ENCODE results near the gene PTTG1IP.
"Not testable (repeated sequence)": the region's sequence is repeated elsewhere in the genome, so short reads cannot be mapped to it uniquely, and the experiment has no call there.

The PTTG1IP gene

GRCh38 chr21:44873356-44874239, at the start of gene PTTG1IP:
Gene PTTG1IP, minus strand, starts transcription at chr21:44873690. Its CDS starts 74 bp downstream, at chr21:44873616.
- peak; percentile 97 for DNase-seq

DNA sequence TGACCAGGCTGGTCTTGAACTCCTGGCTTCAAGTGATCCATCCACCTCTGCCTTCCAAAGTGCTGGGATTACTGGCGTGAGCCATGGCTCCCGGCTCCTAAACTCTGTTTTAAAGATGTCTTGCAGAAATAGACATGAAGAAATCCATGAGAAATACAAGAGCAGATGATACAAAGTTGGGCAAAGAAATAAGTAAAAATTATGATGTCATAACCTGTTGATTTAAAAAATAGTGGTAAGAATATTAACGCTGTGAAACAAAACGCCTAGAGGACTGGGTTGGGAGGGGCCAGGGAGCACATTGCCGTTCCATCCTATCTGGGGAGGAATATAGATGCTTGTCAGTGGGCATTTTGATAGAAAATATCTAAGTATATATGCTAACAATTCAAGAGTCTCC, 48.4 kb upstream of the PTTG1IP start:
- no peak for DNase-seq

DNA sequence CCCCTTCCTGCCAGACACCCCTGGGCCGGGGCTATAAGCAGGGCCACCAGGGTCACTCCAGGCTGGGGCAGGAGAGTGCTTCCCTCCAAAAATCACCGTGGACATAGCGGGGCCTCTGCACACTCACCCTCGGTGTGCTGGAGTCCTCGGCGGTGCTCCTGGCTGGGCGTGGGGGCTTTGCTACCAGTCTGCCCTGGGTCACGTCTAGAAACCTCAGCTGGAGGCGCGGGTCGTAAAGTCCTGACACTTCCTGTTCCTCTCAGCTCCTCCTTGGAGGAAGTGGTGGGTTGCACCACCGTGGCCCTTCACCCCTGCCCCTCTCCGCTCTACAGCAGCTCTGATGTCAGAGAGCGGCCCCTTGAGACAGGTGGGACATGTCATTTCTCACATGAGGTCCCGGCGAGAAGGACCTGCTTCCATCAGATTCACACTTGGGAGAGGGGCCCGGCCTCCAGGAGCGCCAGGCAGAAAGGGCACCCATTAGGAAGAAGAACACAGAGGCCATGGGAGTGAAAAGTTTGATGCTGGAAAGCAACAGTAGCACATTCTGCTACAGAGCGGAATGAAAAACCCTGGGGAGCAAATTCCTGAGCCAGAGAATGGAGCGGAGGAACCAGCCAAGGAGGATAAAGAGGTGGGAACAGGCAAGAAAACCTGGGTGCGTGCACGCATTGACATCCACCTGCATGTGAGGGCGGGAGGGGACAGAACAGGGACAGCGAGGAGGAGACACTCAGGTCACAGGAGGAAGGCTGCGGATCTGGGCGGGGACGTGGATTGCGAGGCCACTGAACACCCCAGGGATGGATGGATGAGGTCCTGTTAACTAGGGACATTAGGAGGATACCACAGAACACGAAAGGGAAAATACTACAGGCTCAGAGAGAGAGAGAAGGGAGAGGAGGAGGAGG, 47.5 kb upstream of the PTTG1IP start, which contains the start of gene ITGB2:
ITGB2 (minus strand) TSS at position 206 of the 911 bp plus-strand sequence. CDS start 10,117 bp downstream, outside the sequence.
- DNase-seq, result no peak

GRCh38 chr21:44919913-44920693, 46.6 kb upstream of the PTTG1IP start:
- DNase-seq, result no peak

- DNase-seq, result no peak
Measured at GRCh38 chr21:44919111-44919912, 45.8 kb upstream of the PTTG1IP start.

- DNase-seq, result no peak
Measured at GRCh38 chr21:44918581-44919033, 45.1 kb upstream of the PTTG1IP start.

GRCh38 chr21:44918107-44918470, 44.6 kb upstream of the PTTG1IP start:
- DNase-seq, result no peak

DNA sequence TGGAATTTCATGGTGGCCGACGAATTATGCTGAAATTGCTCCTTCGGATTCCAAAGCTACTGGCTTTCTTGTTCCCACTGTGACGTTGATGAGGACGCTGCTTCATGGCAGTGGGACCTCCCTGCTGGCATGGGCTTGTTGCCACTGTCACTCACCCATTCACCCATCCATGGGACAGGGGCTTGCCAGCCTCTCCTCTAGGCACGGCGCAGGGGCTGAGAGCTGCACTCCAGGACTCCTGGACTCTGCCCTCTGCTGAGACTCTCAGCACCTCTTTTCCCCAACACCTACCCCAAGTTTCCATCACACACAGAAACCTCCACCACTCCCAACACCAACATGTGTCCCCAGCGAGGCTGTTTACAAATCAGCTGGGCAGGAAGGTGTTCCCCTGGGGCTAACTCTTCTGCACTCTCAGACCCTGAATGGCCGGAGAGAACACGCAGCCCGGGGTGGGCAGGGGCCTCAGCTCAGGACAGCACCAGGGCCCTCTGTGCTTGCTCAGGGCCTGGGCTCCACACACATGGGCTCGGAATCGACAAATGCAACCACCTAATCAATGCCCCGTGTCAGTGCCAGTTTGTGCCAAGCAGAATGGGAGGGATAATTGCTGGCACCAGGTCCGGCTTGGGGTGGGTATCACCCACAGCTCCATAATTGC, 44.1 kb upstream of the PTTG1IP start:
- no peak for DNase-seq

DNA sequence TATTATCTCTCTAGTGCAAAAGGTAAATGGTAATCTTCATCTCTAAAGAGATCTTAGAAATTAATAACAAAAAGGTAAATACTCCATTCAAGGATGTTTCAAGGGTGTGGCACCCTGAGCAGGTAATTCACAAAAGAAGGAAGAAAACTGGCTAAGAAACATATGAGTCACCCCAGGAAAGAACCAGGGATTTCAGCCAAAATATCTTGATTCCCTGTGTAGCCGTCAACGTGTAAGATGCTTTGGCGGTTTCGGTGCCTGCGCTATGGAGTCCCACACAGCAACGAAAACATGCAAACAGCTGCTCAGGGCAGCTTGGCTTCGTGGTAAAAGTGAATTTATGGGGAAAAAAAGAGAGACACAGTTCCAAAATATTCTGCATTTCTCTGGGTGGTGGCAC, 43.5 kb upstream of the PTTG1IP start:
- DNase-seq, result no peak

DNA sequence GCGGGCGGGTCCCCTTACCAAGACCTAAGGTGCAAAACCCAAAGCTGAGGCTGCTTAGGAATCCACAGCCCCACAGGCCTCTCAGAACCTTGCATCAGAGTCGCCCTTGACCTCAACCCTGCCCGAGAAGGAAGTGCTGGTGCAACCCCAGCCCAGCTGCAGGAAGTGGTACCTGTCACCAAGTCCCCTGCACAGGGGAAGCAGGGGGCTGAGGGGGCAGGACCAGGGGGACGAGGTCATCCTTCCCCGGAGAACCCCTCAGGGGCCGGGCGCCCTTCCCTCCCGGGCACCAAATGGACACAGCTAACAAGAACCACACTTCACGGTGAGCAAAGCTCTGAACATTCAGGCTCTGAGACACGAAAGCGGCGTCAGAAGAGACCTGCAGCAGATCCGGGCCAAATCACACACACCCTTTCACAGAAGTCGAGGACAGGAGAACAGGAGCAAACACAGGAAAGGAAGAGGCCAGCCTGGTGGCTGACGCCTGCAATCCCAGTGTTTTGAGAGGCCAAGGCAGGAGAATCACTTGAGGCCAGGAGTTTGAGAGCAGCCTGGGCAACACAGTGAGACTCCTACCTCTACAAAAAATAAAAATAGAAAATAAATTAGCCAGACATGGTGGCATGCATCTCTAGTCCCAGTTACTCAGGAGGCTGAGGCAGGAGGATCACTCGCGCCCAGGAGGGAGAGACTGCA, 40.8 kb upstream of the PTTG1IP start:
- DNase-seq, result no peak

DNA sequence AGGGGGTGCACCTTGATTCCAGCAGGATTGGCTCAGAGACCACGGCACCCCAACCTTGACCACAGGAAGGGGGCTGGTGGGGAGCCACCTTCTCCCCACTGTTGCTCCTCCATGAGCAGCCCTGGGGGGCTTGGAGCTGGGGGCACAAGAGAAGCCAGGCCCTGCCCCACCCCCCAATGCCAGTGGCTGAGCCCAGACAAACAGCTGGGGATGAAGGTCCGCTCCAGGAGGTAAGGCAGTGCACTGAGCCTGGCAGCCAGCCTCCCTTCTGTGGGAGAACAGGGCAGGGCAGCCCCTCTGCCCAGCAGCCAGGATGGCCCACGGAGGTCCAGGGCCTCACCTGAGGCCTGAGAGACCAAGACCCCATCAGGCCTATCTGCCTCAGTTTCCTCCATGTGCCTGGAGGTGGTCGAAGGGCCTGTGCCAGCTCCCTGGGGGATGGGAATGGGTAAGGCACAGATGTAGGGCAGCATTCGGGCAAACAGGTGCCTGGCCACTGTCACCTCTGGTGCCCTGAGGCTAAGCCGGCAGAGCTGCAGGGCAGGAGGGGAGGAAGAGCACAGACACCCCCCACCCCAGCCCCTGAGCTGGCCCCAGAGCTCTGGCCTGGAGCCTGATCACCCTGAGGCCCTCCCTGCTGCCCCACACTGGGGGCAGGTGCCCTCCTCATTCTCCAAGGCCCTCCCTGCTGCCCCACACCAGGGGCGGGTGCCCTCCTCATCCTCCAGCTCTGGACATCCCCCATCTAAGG, 40.1 kb upstream of the PTTG1IP start:
- no peak for DNase-seq

- not testable (repeated sequence) for DNase-seq
Measured at GRCh38 chr21:44912506-44913412, 39.3 kb upstream of the PTTG1IP start.

GRCh38 chr21:44912158-44912473, 38.6 kb upstream of the PTTG1IP start:
- DNase-seq, result no peak

DNA sequence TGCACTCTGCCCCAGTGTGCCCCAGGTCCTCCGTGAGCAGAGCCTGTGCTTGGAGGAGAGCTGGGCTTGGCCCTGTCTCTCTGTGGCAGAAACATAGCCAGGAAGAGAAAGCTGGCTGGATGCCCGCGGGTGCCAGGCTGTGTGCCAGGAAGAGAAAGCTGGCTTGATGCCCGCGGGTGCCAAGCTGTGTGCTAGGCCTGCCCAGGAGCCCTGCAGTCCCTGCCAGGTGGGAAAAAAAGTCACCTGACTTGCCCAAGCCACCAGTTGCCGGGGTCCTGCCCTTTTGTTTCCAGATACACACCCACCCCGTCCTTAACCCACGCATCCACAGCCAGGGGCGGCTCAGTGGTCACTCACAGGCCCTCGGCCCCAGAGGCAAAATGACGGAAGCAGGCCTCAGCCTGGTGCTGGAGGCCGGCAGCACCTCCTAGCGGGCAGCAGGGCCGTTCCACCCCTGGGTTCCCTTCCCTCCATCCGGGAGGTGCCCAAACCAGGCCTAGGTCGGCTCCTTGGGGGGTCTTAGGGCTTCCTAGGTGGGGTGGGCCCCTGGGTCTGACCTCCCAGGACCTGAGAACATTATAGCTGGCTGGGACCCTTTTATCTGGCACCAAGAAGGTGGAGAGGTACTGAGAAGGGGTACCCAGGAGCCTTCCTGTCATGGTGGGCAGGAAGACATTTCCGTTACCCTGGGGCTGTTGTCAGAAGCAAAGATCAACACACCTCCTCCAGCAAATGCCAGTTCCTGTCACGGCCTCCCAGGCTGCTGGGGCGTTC, 38.1 kb upstream of the PTTG1IP start:
- no peak for DNase-seq

GRCh38 chr21:44911068-44911383, 37.5 kb upstream of the PTTG1IP start:
- no peak for DNase-seq

DNA sequence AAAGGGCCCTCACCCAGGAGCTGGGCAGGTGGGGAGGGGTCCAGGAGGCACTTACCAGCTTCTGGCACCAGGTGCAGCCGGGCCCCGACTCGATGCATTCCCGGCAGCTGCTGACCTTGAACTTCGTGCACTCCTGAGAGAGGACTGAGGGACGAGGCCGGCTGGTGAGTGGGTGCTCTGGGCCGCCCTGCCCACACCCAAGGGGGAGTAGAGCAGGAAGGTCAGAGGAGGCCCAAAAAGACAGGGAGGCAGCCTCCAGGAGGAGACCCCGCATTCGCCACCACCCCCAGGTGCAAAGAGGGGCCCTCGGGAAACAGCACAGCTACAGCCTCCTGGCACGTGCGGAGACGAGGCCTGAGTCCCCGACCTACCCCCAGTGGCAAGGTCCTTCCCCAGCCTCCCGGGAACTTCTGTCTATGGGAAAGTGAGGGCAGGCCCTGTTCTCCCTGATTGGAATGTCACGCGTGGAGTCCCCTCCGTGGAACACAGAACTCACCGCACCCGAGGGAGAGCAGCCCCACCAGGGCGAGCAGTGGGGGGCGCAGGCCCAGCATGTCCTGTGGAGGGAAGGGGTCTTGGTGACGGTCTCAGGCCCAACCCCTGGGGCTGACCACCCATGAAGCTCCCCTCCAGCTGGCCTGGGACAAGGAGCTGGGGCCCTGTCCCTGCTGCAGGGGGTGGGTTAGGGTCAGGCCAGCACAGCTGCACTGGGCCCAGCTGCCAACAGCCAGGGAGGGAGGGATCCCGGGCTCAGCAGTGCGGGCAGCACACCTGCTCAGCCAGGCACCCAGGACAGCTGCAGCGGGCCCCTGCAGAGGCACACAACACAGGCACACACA, 37.0 kb upstream of the PTTG1IP start:
- no peak for DNase-seq

DNA sequence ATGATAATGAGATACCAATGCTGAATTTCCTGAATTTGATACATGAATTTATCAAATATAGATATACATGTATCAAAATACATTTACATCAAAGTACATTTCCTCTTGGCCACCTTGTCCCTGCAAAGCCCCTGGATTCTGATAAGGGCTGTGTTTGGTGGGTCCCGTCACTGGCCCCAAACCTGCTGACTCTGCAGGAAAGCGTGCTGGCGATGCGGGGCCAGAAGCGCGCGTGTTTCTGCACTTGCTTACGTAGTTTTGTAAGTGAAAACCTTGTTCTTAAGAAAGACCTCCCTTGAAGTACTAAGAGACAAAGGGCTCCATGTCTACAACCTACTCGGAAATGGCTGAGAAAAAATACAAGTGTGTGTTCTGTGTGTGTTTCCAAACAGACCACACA, 36.2 kb upstream of the PTTG1IP start:
- no peak for DNase-seq
